SK-N-MC (cell line): ENCODE results near the gene HNRNPC.

Source experiments
- EZH2 ChIP-seq: fragments of 200-600 bp; sonication (generic); IDR thresholded peaks from one replicate; pipeline ENCODE4 v1.6.1; 2017; ENCODE audit warnings: antibody characterized with exemption
- FOXP2 ChIP-seq: optimal IDR thresholded peaks from 2 replicates; pipeline ENCODE3; 2011; ENCODE audit warnings: mild to moderate bottlenecking, moderate library complexity; ENCODE audit not compliant: insufficient read depth; ENCODE audit errors: extremely low read length, control extremely low read depth
- POLR2AphosphoS5 ChIP-seq: IDR thresholded peaks from 2 replicates; pipeline ENCODE4 v1.6.1; 2012; ENCODE audit warnings: mild to moderate bottlenecking, low read depth, low read length, borderline replicate concordance

DNA sequence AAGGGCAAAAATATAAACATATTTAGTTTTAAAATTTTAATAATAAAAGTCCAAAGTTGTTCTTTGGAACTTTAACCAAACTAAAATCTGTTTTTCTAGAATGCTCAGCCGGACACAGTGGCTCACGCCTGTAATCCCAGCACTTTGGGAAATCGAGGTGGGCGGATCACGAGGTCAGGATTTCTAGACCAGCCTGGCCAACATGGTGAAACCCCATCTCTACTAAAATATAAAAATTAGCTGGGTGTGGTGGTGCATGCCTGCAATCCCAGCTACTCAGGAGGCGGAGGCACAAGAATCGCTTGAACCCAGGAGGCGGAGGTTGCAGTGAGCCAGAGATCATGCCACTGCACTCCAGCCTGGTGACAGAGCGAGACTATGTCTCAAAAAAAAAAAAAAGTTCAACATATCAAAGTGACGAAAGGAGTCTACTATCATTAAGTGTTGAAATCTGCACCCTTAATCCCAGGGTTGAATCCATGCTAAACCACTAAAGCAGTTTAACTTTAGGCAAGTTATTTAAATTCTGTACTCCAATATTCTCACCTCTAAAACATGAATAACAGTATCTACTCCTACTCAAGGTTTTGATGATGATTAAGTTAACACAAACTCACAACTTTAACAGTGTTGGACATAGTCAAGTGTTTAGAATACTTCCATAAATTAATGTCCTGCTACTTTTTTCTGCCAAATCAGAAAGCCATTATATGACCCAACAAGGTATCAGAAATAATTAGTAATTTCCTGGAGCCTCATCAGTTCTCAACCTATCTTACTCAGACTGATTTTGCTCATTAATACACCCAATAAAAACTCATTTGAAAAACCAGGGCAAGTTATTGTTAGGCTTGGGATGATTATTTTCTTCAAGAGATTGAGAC, 11.0 kb downstream of the HNRNPC start:
- TF ChIP-seq POLR2AphosphoS5 (no peak), EZH2 (no peak), FOXP2 (no peak)
